NCI-H1105 treated with DMSO at 0.1 percent for 48 hours (cell line): ENCODE measurements around the gene DDX1.
"Not testable (repeated sequence)": the region's sequence is repeated elsewhere in the genome, so short reads cannot be mapped to it uniquely, and the experiment has no call there.

Experiments used
- DNase-seq: peaks from one replicate; lab custom pipeline; 2025; lab: John Stamatoyannopoulos, UW

Gene DDX1

GRCh38 chr2:15616850-15617777 is 25.4 kb downstream of the DDX1 start:
- no peak for DNase-seq

- DNase-seq, result no peak
Measured at GRCh38 chr2:15617778-15618448, 26.2 kb downstream of the DDX1 start.

- DNase-seq, result no peak
Measured at GRCh38 chr2:15618449-15618855, 26.8 kb downstream of the DDX1 start.

- DNase-seq, result no peak
Measured at GRCh38 chr2:15619076-15619475, 27.4 kb downstream of the DDX1 start.

GRCh38 chr2:15619510-15619909 is 27.8 kb downstream of the DDX1 start:
- DNase-seq, result no peak

- DNase-seq, result no peak
Measured at GRCh38 chr2:15619938-15620337, 28.3 kb downstream of the DDX1 start.

GRCh38 chr2:15620340-15620739 is 28.7 kb downstream of the DDX1 start:
- DNase-seq, result no peak

GRCh38 chr2:15620857-15621471 is 29.3 kb downstream of the DDX1 start:
- DNase-seq, result no peak

- DNase-seq, result not testable (repeated sequence)
Measured at GRCh38 chr2:15621472-15621870, 29.8 kb downstream of the DDX1 start.

GRCh38 chr2:15622214-15622613 is 30.5 kb downstream of the DDX1 start:
- DNase-seq, result no peak

- DNase-seq, result no peak
Measured at GRCh38 chr2:15622614-15623480, 31.2 kb downstream of the DDX1 start.

- DNase-seq, result no peak
Measured at GRCh38 chr2:15623481-15623796, 31.8 kb downstream of the DDX1 start.

GRCh38 chr2:15623898-15624541 is 32.4 kb downstream of the DDX1 start:
- DNase-seq, result no peak

- DNase-seq, result no peak
Measured at GRCh38 chr2:15624903-15625302, 33.2 kb downstream of the DDX1 start.

- no peak for DNase-seq
Measured at GRCh38 chr2:15625344-15626036, 33.8 kb downstream of the DDX1 start.

- no peak for DNase-seq
Measured at GRCh38 chr2:15626126-15626525, 34.5 kb downstream of the DDX1 start.

GRCh38 chr2:15626967-15627366 is 35.3 kb downstream of the DDX1 start:
- DNase-seq, result no peak

GRCh38 chr2:15627817-15628684 is 36.4 kb downstream of the DDX1 start:
- DNase-seq, result no peak

- no peak for DNase-seq
Measured at GRCh38 chr2:15628899-15629855, 37.5 kb downstream of the DDX1 start.
